Measurements from ENCODE around the gene TBC1D21. TPM values are rescaled to one million over a fixed set of nuclear protein-coding genes. Genes with fewer than 3 reads are reported as not detected.

TBC1D21 gene
- total RNA-seq, 1 donor from 2014 or later = not detected

GRCh38 chr15:73923488-73924164, 50.3 kb downstream of the TBC1D21 start:
- no peak overlapping the region for H3K4me3 ChIP-seq (ENCODE audit: low read depth, low read length)
- TF ChIP-seq, protein P1, sequence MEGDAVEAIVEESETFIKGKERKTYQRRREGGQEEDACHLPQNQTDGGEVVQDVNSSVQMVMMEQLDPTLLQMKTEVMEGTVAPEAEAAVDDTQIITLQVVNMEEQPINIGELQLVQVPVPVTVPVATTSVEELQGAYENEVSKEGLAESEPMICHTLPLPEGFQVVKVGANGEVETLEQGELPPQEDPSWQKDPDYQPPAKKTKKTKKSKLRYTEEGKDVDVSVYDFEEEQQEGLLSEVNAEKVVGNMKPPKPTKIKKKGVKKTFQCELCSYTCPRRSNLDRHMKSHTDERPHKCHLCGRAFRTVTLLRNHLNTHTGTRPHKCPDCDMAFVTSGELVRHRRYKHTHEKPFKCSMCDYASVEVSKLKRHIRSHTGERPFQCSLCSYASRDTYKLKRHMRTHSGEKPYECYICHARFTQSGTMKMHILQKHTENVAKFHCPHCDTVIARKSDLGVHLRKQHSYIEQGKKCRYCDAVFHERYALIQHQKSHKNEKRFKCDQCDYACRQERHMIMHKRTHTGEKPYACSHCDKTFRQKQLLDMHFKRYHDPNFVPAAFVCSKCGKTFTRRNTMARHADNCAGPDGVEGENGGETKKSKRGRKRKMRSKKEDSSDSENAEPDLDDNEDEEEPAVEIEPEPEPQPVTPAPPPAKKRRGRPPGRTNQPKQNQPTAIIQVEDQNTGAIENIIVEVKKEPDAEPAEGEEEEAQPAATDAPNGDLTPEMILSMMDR (IDR thresholded peaks at IDR 0.05; ENCODE audit: insufficient read depth, low read length, severe bottlenecking) = no peak
- H3K27me3 ChIP-seq (ENCODE audit: control insufficient read depth, insufficient read depth, low read length) = no peaks in the 10 kb centered on the region
- no peak for FAIRE-seq
- no peaks in the 10 kb centered on the region for H3K36me3 ChIP-seq (ENCODE audit: control insufficient read depth, insufficient read depth, low read length)
- no peak for DNase-seq (ENCODE audit: low read depth)

DNA sequence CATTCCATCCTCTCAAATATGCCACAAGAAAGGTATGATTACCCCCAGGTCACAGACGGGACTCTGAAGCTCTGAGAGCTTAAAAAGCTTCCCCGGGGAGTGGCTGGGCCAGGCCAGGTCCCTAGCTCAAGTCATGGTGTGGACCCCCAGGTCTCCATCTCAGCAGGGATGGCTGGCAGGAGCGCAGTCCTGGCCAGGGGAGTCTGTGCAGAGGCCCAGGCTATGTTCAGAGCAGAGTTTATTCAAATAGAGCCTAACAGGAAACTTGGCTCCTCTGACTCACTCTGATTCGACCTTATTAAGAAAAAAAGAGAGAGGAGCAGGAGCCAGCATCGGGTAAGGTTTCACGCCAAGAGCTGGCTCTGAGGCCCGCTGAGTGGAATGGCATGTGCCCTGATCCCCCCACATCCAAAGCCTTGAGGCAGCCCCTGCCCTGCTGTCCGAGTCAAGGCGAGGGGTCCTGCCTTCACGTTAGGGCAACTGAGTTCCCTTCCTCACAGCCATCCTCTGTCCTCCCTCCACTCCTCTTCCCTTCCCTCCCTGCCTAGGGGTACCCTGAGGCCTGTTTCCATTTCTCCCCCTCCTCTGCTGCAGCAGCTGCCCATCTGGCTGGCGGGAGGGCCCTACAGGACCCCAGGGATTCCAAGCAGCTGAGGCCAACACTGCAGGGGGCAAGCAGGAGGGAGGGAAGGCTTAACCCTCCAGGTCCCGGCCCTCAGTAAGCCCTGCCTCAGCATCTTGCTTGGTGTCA, 51.0 kb downstream of the TBC1D21 start:
- no peak overlapping the region for H3K4me3 ChIP-seq (ENCODE audit: low read depth, low read length)
- H3K36me3 ChIP-seq (ENCODE audit: control insufficient read depth, insufficient read depth, low read length) = no peaks in the 10 kb centered on the region
- no peaks in the 10 kb centered on the region for H3K27me3 ChIP-seq (ENCODE audit: control insufficient read depth, insufficient read depth, low read length)
- DNase-seq (ENCODE audit: low read depth) (peak; percentile 75), FAIRE-seq (peak; percentile 28)
- TF ChIP-seq, protein P1 (IDR thresholded peaks at IDR 0.05; ENCODE audit: insufficient read depth, low read length, severe bottlenecking) = no peak

DNA sequence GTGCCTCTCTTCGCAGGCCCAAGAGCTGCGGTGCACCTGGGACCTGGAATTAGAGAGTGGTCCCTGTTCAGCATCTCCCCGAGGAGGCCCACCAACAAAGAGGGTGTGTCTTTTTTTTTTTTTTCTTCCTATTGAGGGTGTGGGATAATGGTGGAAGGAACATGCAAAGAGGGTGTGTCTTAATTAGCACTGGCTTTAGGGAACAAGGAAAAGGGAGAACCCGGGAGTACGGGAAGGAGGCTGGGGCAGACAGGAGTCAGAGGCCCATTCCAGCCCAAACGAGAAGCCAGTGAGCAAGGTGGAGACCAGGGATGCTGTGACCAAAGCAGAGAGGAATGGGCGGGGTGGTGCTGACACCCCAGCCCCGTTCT, 52.5 kb downstream of the TBC1D21 start:
- TF ChIP-seq, protein P1 (IDR thresholded peaks at IDR 0.05; ENCODE audit: insufficient read depth, low read length, severe bottlenecking) = no peak
- no peak overlapping the region for H3K4me3 ChIP-seq (ENCODE audit: low read depth, low read length)
- FAIRE-seq (no peak), DNase-seq (ENCODE audit: low read depth) (no peak)
- H3K36me3 ChIP-seq (ENCODE audit: control insufficient read depth, insufficient read depth, low read length) = no peaks in the 10 kb centered on the region
- no peaks in the 10 kb centered on the region for H3K27me3 ChIP-seq (ENCODE audit: control insufficient read depth, insufficient read depth, low read length)

- no peaks in the 10 kb centered on the region for H3K36me3 ChIP-seq (ENCODE audit: control insufficient read depth, insufficient read depth, low read length)
- peak; percentile 53 for DNase-seq (ENCODE audit: low read depth)
- no peak for FAIRE-seq
These were observed 53.0 kb downstream of the TBC1D21 start, which contains the start of gene LOXL1 for GRCh38 chr15:73926219-73927002. Gene LOXL1, plus strand, starts transcription at chr15:73926462. Its CDS starts 322 bp downstream, at chr15:73926784.

GRCh38 chr15:73927003-73927475, 53.7 kb downstream of the TBC1D21 start:
- TF ChIP-seq, protein P1 (IDR thresholded peaks at IDR 0.05; ENCODE audit: insufficient read depth, low read length, severe bottlenecking) = no peak
- FAIRE-seq (no peak), DNase-seq (ENCODE audit: low read depth) (no peak)
- H3K36me3 ChIP-seq (ENCODE audit: control insufficient read depth, insufficient read depth, low read length) = no peaks in the 10 kb centered on the region
- H3K4me3 ChIP-seq (ENCODE audit: low read depth, low read length) = peak overlapping the region; percentile 53
- no peaks in the 10 kb centered on the region for H3K27me3 ChIP-seq (ENCODE audit: control insufficient read depth, insufficient read depth, low read length)

More at GRCh38 chr15:73926219-73927002, 53.0 kb downstream of the TBC1D21 start, which contains the start of gene LOXL1:
- TF ChIP-seq, protein P1 (IDR thresholded peaks at IDR 0.05; ENCODE audit: insufficient read depth, low read length, severe bottlenecking) = no peak
- Histone ChIP-seq H3K27me3 (ENCODE audit: control insufficient read depth, insufficient read depth, low read length) (no peaks in the 10 kb centered on the region), H3K4me3 (ENCODE audit: low read depth, low read length) (peak within 1 kb of the TSS; percentile 53)
